RWPE1 (cell line): ENCODE data around the gene KIFAP3.
"Not testable (repeated sequence)": the region's sequence is repeated elsewhere in the genome, so short reads cannot be mapped to it uniquely, and the experiment has no call there.

ENCODE experiments used
- CTCF ChIA-PET: fragments of 350-600 bp; sonication (Branson Sonifier 250); formaldehyde crosslinking; extraction: SDS; loops from one replicate; lab custom pipeline; 2021; lab: Yijun Ruan, JAX
- POLR2A ChIA-PET: fragments of 400-600 bp; formaldehyde crosslinking; extraction: SDS; loops from one replicate; lab custom pipeline; 2020; ENCODE audit warnings: antibody characterized with exemption; ENCODE audit not compliant: low non-redundant PET; lab: Yijun Ruan, JAX
- DNase-seq: peaks from one replicate; pipeline ENCODE4 v3.0.0; 2012; ENCODE audit warnings: low spot score
- H3K27ac ChIP-seq: fragments of 450-650 bp; 2 replicates; pipeline ENCODE4 v1.5.1; 2017
- CTCF ChIP-seq: fragments of 450-650 bp; conservative IDR thresholded peaks from 2 replicates; pipeline ENCODE4 v1.5.1; 2017; ENCODE audit warnings: low read depth, mild to moderate bottlenecking

The KIFAP3 gene

GRCh38 chr1:169872906-169873305 lies 201.6 kb downstream of the KIFAP3 start:
- DNase-seq: no peak
- no peak overlapping the region for H3K27ac ChIP-seq
- CTCF ChIA-PET: no interaction called here
- TF ChIP-seq CTCF: no peak
- POLR2A ChIA-PET: no interaction called here

- H3K27ac ChIP-seq, DNase-seq, POLR2A ChIA-PET: not testable (repeated sequence)
- CTCF ChIA-PET: interaction anchor here (0.7 kb wide), 1 partner anchor 280 kb away, joined by 3 read pairs; no protein-coding TSS in a partner anchor
Observed at GRCh38 chr1:169871988-169872387, 202.5 kb downstream of the KIFAP3 start.
